LNCAP (cell line): ENCODE data around the gene LHX6.

Experiments
- CTCF ChIP-seq: fragments of 450-650 bp; IDR thresholded peaks from 2 replicates; pipeline ENCODE4 v1.5.1; 2017; ENCODE audit warnings: mild to moderate bottlenecking

LHX6 gene

DNA sequence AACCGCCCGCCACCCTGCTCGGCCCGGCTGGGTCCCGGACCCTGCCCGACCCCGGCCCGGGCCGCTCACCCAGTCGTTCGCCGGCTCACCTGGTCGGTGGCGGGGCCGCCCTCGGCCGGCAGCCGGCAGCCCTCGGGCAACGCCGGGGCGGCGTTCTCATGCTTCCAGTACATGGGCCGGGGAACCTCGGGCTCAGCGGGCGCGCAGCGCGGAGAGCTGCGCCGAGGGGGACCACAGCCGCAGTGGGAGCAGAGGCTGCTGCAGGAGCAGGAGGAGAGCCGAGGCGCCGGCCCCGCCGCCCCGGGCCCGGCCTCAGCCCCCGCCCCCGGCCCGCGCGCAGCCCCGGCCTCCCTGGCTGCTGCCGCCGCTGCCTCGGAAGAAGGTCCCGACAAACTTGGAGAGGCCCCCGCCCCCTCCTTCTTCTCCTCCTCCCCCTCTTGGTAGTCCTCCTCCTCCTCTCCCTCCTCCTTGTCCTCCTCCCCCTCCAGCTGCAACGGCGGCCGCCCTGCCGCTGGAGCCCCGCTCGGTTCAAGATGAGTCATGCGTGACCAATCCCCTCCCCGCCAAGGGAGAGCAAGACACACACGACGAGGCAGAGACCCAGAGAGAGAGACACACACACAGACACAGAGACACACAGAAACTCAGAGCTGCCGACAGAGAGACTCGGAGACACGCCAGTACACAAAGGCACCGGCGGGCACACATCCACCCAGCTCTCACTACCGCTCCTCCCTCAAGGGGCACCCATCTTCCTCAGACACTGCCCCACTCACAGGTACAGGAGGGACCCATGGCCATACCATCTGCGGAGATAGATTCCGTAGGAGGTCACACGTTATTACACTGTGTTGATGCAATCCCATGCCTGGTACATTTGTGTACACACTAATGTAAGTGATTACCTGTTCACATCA is at the start of gene LHX6:
TSS of gene LHX6 (minus strand) at position 390 of the 917 bp plus-strand sequence. CDS start at position 173, 217 bp downstream.
- TF ChIP-seq CTCF = no peak

DNA sequence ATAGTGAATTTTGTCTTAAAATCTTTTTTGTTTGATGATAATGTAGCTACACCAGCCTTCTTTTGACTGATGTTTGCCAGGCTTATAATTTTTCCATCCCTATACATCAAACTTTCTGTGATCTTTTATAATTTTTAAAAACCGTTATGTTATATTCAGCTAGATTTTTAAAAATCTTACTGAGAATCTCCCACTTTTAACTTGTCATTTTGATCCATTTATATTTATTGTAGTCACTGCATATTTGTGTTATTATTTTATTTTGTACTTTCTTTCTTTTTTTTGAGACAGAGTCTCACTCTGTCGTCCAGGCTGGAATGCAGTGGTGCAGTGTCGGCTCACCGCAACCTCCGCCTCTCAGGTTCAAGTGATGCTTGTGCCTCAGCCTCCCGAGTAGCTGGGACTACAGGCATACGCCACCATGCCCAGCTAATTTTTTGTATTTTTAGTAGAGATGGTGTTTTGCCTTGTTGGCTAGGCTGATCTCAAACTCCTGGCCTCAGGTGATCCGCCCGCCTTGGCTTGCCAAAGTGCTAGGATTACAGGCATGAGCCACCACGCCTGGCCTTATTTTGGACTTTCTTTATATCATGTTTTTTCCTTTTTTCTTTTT is 48.6 kb upstream of the LHX6 start:
- TF ChIP-seq CTCF = no peak

DNA sequence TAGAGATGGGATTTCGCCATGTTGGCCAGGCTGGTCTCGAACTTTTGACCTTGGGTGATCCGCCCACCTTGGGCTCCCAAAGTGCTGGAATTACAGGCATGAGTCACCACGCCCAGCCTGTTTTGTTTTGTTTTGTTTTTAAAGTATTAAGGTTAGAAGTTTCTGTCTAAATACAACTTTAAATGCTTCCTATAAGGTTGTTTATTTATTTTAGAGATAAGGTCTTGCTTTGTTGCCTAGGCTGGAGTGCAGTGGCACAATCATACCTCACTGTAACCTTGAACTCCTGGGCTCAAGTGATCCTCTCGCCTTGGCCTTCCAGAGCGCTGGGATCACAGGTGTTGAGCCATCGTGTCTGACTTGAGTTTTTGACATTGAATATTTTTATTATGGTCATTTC is 47.3 kb upstream of the LHX6 start:
- TF ChIP-seq CTCF = no peak

DNA sequence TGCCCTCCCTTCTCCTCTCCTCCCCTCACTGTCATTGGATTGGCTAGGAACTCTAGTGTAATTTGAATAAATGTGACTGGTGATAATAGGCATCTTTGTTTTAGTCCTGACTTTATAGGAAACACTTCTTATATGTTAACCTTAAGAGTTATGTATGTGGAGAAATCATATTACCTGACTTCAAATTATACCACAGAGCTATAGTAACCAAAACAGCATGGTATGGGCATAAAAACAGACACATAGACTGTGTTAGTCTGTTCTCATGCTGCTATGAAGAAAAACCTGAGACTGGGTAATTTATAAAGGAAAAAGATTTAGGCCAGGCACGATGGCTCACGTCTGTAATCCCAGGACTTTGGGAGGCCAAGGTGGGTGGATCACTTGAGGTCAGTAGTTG is 45.3 kb upstream of the LHX6 start:
- TF ChIP-seq CTCF = no peak

- no peak for TF ChIP-seq CTCF
These were observed 39.5 kb upstream of the LHX6 start for GRCh38 chr9:122268041-122268814.

DNA sequence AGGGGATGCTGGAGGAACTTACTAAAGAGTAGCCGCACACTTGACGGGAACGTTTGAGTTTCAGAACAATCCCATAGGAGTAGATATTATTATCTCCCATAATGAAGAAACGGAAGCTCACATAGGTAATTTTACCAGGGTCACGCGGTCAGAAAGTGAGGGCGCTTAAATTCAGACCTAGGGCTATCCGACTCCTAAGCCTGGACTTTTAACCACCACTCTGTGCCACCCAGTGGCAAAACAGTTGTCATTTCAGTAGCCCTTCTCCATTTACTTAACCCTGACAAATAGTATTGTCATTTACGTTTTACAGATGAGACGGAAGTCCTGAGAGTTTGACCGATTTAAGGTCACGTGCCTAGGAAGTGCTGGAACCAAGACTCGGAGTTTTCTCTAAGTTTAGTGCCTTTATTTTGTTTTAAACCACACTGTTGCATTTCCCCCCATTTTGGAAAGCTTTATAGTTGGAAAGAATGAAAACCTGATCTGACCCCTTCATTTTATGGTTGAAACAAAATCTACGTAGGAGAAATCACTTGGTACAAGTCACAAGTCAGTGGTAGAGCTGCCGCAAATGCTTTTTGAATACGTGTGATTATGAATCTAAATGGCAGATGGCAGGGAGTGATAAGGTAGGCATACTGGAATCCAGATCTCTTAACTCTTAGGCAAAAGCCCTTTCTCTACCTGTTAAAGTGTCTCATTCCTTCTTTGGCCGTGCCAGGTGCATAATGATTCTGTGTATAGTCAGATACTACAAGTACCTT is 36.6 kb upstream of the LHX6 start:
- TF ChIP-seq CTCF = no peak
